Thymus (tissue), 11 donors: ENCODE measurements around the gene ZNF776. TPM values are rescaled to one million over a fixed set of nuclear protein-coding genes. Genes with fewer than 3 reads are reported as not detected.

Source experiments
- DNase-seq, 9 donors: peaks; one replicate each; pipeline ENCODE4 v3.0.0-alpha.2; 2013; ENCODE audit warnings: low spot score in 9 of 9, low read depth in 6 of 9, missing footprints in 1 of 9
- H3K27ac ChIP-seq, 2 donors: one replicate each; pipeline ENCODE4 v1.5.1; 2013; ENCODE audit warnings: control low read depth in 1 of 2, low read depth in 1 of 2, low read length in 1 of 2, mild to moderate bottlenecking in 1 of 2, moderate library complexity in 1 of 2
- H3K27me3 ChIP-seq, 2 donors: one replicate each; pipeline ENCODE4 v1.5.1; 2013; ENCODE audit warnings: low read length in 1 of 2; ENCODE audit not compliant: control insufficient read depth in 2 of 2, insufficient read depth in 1 of 2
- H3K36me3 ChIP-seq, 2 donors: one replicate each; pipeline ENCODE4 v1.5.1; 2013; ENCODE audit warnings: low read length in 1 of 2, mild to moderate bottlenecking in 1 of 2, moderate library complexity in 1 of 2; ENCODE audit not compliant: control insufficient read depth in 2 of 2, insufficient read depth in 2 of 2
- H3K4me1 ChIP-seq, 2 donors: one replicate each; pipeline ENCODE4 v1.5.1; 2013; ENCODE audit warnings: low read length in 2 of 2; ENCODE audit not compliant: control insufficient read depth in 2 of 2, insufficient read depth in 2 of 2
- H3K4me3 ChIP-seq, 2 donors: one replicate each; pipeline ENCODE4 v1.5.1; 2013; ENCODE audit warnings: low read length in 2 of 2, control low read depth in 1 of 2, mild to moderate bottlenecking in 1 of 2
- H3K9me3 ChIP-seq, 2 donors: one replicate each; pipeline ENCODE4 v1.5.1; 2013; ENCODE audit warnings: low read length in 1 of 2, mild to moderate bottlenecking in 1 of 2; ENCODE audit not compliant: control insufficient read depth in 2 of 2, insufficient read depth in 1 of 2
- WGBS: extraction: QIAGEN DNeasy Blood & Tissue Kit; methylation state at CpG from one replicate; pipeline ENCODE4 v1.1.7; 2013; 5-methylcytosine and 5-hydroxymethylcytosine counted together
- polyA plus RNA-seq: library from polyadenylated mRNA; stranded (reverse); fragments of 200-250 nt; gene quantifications from one replicate; pipeline ENCODE4 v1.2.3, GENCODE V29; 2013
- total RNA-seq: library from RNA; stranded (reverse); fragments of 120-200 nt; gene quantifications from one replicate; pipeline ENCODE4 v1.2.4, GENCODE V29; 2013
- donor health status: healthy.

The ZNF776 gene
- total and polyA plus RNA-seq, 2 donors = 13.8 to 25.1 TPM

GRCh38 chr19:57759096-57759495 lies 12.5 kb downstream of the ZNF776 start:
- DNase-seq = no peak

DNA sequence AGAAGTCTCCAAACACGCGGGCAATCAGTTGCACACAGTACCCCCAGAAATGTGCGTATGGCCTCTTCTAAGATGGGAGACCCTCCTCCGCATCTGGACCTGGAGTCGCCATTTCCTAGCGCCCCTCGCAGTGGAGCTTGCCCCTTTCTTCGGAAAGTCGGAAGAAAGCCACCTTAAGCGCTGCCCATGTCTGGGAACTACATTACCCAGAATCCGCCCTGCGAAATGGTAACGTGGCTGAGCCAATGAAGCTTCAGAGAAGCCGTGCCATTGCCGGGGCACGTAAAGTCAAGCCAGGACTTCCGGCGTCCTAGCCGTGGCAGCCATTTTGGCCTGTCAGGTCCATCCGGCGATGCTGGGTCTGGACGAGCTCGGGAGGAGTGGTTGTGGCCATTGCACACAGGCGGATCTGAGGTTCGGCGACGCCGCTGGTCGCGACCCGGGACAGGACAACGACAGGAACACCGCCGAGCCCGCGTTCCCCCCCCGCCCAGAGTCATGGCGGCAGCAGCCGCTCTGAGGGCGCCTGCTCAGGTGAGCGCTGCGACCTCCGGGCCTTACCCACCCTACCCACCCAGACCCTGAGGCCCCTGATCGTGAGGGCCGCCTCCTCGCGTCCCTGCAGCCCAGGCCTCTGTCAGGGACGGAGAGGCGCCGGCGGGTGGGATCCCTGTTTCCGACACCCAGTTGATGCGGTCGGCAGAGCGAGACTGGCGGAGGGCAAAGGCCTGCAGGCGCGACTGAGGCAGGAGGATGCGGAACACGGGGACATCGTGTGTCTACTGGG lies 22.9 kb downstream of the ZNF776 start, which contains the start of gene ZNF586:
Gene ZNF586 (plus strand): TSS at position 332 of the 787 bp plus-strand sequence. CDS start 167 bp downstream, at position 499.
- Histone ChIP-seq H3K27ac (peak within 1 kb of the TSS; percentile 73 to 90), H3K36me3 (peaks cover 25 to 28% of the 10 kb centered on the region in 2 donors), H3K4me3 (peak within 1 kb of the TSS; percentile 89 to 100), H3K9me3 (peaks cover 4 to 36% of the 10 kb centered on the region in 2 donors), H3K27me3 (no peaks in the 10 kb centered on the region), H3K4me1 (peaks cover 9 to 12% of the 10 kb centered on the region in 2 donors)
- peak; percentile 72 to 94 (median 86) for DNase-seq
- WGBS = 2% methylated on average over 61 of the region's 61 CpGs

More at GRCh38 chr19:57759096-57759495, 12.5 kb downstream of the ZNF776 start:
- Histone ChIP-seq H3K9me3 (peaks cover 1 to 5% of the 10 kb centered on the region in 2 donors), H3K27ac (no peak overlapping the region), H3K4me1 (no peaks in the 10 kb centered on the region), H3K36me3 (peaks cover 61% of the 10 kb centered on the region in 2 donors), H3K27me3 (no peaks in the 10 kb centered on the region), H3K4me3 (no peak overlapping the region)
- 100% methylated on average over 2 of the region's 2 CpGs for WGBS

- Histone ChIP-seq H3K36me3 (peaks cover 40 to 47% of the 10 kb centered on the region in 2 donors), H3K9me3 (peaks cover 8 to 48% of the 10 kb centered on the region in 2 donors), H3K27ac (no peak overlapping the region), H3K4me3 (no peak overlapping the region), H3K4me1 (peaks cover 9 to 12% of the 10 kb centered on the region in 2 donors), H3K27me3 (no peaks in the 10 kb centered on the region)
- 97% methylated on average over 4 of the region's 4 CpGs for WGBS
- no peak for DNase-seq
Observed at GRCh38 chr19:57771417-57771816, 24.8 kb downstream of the ZNF776 start.

GRCh38 chr19:57773488-57773887 lies 26.9 kb downstream of the ZNF776 start:
- H3K4me1 ChIP-seq = peaks cover 9 to 12% of the 10 kb centered on the region in 2 donors
- H3K4me3 ChIP-seq = no peak overlapping the region
- WGBS = 98% methylated on average over 3 of the region's 3 CpGs
- H3K27me3 ChIP-seq = no peaks in the 10 kb centered on the region
- peaks cover 61 to 67% of the 10 kb centered on the region in 2 donors for H3K36me3 ChIP-seq
- H3K27ac ChIP-seq = no peak overlapping the region
- peaks cover 14 to 55% of the 10 kb centered on the region in 2 donors for H3K9me3 ChIP-seq
- DNase-seq = no peak

GRCh38 chr19:57776764-57777296 lies 30.2 kb downstream of the ZNF776 start:
- Histone ChIP-seq H3K9me3 (peaks cover 30 to 51% of the 10 kb centered on the region in 2 donors), H3K4me1 (no peaks in the 10 kb centered on the region), H3K36me3 (peaks cover 82 to 83% of the 10 kb centered on the region in 2 donors), H3K4me3 (no peak overlapping the region), H3K27me3 (no peaks in the 10 kb centered on the region), H3K27ac (no peak overlapping the region)
- 85% methylated on average over 6 of the region's 6 CpGs for WGBS
- DNase-seq = no peak

DNA sequence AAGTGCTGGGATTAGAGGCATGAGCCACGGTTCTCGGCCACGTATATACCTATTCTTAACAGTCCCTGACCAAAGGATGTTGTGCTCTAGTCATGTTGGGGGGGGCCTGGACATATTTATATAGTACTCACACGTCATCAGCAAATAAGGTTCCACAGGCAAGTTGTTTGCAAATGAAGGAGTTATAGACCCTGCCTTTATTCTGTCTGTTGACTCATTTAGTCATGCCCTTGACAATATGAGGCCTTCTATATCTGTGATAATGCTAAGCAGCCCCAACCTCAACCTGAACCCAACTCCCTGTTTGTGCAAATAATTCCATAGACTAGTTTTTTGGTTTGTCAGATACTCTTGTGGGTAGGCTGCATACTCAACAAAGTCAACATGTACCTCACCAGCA lies 31.7 kb downstream of the ZNF776 start:
- Histone ChIP-seq H3K36me3 (peaks cover 68 to 70% of the 10 kb centered on the region in 2 donors), H3K9me3 (peaks cover 29 to 47% of the 10 kb centered on the region in 2 donors), H3K27ac (no peak overlapping the region), H3K27me3 (no peaks in the 10 kb centered on the region), H3K4me3 (no peak overlapping the region), H3K4me1 (no peaks in the 10 kb centered on the region)
- WGBS = 99% methylated on average over 4 of the region's 4 CpGs
- no peak for DNase-seq

- no peaks in the 10 kb centered on the region for H3K27me3 ChIP-seq
- H3K4me1 ChIP-seq = no peaks in the 10 kb centered on the region
- peaks cover 63 to 65% of the 10 kb centered on the region in 2 donors for H3K36me3 ChIP-seq
- 98% methylated on average over 10 of the region's 10 CpGs for WGBS
- no peak overlapping the region for H3K27ac ChIP-seq
- H3K9me3 ChIP-seq = peaks cover 28 to 41% of the 10 kb centered on the region in 2 donors
- H3K4me3 ChIP-seq = no peak overlapping the region
- DNase-seq = no peak
Observed at GRCh38 chr19:57779220-57779845, 32.7 kb downstream of the ZNF776 start.

- H3K36me3 ChIP-seq = peaks cover 21% of the 10 kb centered on the region in 2 donors
- no peaks in the 10 kb centered on the region for H3K27me3 ChIP-seq
- no peak overlapping the region for H3K4me3 ChIP-seq
- DNase-seq = no peak
- no peaks in the 10 kb centered on the region for H3K4me1 ChIP-seq
- peaks cover 7 to 46% of the 10 kb centered on the region in 2 donors for H3K9me3 ChIP-seq
- no peak overlapping the region for H3K27ac ChIP-seq
- 97% methylated on average over 38 of the region's 38 CpGs for WGBS
Observed at GRCh38 chr19:57786286-57786685, 39.7 kb downstream of the ZNF776 start.

GRCh38 chr19:57786906-57787305 lies 40.3 kb downstream of the ZNF776 start:
- 97% methylated on average over 5 of the region's 5 CpGs for WGBS
- Histone ChIP-seq H3K4me1 (no peaks in the 10 kb centered on the region), H3K4me3 (no peak overlapping the region), H3K9me3 (peaks cover 7 to 46% of the 10 kb centered on the region in 2 donors), H3K36me3 (peaks cover 23 to 24% of the 10 kb centered on the region in 2 donors), H3K27ac (no peak overlapping the region), H3K27me3 (no peaks in the 10 kb centered on the region)
- no peak for DNase-seq
